ENCODE data around the gene ABCA7. TPM values are rescaled to one million over a fixed set of nuclear protein-coding genes. Genes with fewer than 3 reads are reported as not detected.

Gene ABCA7
- total RNA-seq, 1 experiment from 2014 or later: 40.3 TPM

- TF ChIP-seq SOX15 (CRISPR knock-in tag; IDR thresholded peaks at IDR 0.05) (no peak), NFE2L1 (CRISPR knock-in tag; IDR thresholded peaks at IDR 0.05) (peak; percentile 57; the same call in 1 of the 2 replicates), HMGXB4 (CRISPR knock-in tag; IDR thresholded peaks at IDR 0.05) (no peak), RORB (CRISPR knock-in tag; IDR thresholded peaks at IDR 0.05) (no peak), AFF4 (CRISPR knock-in tag; IDR thresholded peaks at IDR 0.05; ENCODE audit: borderline replicate concordance) (no peak), NR1H2 (CRISPR knock-in tag; IDR thresholded peaks at IDR 0.05) (no peak), TP53 (CRISPR knock-in tag; IDR thresholded peaks at IDR 0.05) (no peak), ESRRA (CRISPR knock-in tag; IDR thresholded peaks at IDR 0.05; ENCODE audit: borderline replicate concordance) (no peak), NR3C1 (CRISPR knock-in tag; conservative IDR thresholded peaks at IDR 0.05; ENCODE audit: low read depth) (no peak), IRF2 (CRISPR knock-in tag; IDR thresholded peaks at IDR 0.05; ENCODE audit: borderline replicate concordance, low read depth) (no peak)
- TF ChIP-seq, protein P1, sequence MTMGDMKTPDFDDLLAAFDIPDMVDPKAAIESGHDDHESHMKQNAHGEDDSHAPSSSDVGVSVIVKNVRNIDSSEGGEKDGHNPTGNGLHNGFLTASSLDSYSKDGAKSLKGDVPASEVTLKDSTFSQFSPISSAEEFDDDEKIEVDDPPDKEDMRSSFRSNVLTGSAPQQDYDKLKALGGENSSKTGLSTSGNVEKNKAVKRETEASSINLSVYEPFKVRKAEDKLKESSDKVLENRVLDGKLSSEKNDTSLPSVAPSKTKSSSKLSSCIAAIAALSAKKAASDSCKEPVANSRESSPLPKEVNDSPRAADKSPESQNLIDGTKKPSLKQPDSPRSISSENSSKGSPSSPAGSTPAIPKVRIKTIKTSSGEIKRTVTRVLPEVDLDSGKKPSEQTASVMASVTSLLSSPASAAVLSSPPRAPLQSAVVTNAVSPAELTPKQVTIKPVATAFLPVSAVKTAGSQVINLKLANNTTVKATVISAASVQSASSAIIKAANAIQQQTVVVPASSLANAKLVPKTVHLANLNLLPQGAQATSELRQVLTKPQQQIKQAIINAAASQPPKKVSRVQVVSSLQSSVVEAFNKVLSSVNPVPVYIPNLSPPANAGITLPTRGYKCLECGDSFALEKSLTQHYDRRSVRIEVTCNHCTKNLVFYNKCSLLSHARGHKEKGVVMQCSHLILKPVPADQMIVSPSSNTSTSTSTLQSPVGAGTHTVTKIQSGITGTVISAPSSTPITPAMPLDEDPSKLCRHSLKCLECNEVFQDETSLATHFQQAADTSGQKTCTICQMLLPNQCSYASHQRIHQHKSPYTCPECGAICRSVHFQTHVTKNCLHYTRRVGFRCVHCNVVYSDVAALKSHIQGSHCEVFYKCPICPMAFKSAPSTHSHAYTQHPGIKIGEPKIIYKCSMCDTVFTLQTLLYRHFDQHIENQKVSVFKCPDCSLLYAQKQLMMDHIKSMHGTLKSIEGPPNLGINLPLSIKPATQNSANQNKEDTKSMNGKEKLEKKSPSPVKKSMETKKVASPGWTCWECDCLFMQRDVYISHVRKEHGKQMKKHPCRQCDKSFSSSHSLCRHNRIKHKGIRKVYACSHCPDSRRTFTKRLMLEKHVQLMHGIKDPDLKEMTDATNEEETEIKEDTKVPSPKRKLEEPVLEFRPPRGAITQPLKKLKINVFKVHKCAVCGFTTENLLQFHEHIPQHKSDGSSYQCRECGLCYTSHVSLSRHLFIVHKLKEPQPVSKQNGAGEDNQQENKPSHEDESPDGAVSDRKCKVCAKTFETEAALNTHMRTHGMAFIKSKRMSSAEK (CRISPR knock-in tag; IDR thresholded peaks at IDR 0.05; ENCODE audit: borderline replicate concordance): peak; percentile 89; the same call in 1 of the 2 replicates
- TF ChIP-seq, protein P2, sequence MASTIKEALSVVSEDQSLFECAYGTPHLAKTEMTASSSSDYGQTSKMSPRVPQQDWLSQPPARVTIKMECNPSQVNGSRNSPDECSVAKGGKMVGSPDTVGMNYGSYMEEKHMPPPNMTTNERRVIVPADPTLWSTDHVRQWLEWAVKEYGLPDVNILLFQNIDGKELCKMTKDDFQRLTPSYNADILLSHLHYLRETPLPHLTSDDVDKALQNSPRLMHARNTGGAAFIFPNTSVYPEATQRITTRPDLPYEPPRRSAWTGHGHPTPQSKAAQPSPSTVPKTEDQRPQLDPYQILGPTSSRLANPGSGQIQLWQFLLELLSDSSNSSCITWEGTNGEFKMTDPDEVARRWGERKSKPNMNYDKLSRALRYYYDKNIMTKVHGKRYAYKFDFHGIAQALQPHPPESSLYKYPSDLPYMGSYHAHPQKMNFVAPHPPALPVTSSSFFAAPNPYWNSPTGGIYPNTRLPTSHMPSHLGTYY (CRISPR knock-in tag; IDR thresholded peaks at IDR 0.05): peak; percentile 80
- TF ChIP-seq, protein P3, sequence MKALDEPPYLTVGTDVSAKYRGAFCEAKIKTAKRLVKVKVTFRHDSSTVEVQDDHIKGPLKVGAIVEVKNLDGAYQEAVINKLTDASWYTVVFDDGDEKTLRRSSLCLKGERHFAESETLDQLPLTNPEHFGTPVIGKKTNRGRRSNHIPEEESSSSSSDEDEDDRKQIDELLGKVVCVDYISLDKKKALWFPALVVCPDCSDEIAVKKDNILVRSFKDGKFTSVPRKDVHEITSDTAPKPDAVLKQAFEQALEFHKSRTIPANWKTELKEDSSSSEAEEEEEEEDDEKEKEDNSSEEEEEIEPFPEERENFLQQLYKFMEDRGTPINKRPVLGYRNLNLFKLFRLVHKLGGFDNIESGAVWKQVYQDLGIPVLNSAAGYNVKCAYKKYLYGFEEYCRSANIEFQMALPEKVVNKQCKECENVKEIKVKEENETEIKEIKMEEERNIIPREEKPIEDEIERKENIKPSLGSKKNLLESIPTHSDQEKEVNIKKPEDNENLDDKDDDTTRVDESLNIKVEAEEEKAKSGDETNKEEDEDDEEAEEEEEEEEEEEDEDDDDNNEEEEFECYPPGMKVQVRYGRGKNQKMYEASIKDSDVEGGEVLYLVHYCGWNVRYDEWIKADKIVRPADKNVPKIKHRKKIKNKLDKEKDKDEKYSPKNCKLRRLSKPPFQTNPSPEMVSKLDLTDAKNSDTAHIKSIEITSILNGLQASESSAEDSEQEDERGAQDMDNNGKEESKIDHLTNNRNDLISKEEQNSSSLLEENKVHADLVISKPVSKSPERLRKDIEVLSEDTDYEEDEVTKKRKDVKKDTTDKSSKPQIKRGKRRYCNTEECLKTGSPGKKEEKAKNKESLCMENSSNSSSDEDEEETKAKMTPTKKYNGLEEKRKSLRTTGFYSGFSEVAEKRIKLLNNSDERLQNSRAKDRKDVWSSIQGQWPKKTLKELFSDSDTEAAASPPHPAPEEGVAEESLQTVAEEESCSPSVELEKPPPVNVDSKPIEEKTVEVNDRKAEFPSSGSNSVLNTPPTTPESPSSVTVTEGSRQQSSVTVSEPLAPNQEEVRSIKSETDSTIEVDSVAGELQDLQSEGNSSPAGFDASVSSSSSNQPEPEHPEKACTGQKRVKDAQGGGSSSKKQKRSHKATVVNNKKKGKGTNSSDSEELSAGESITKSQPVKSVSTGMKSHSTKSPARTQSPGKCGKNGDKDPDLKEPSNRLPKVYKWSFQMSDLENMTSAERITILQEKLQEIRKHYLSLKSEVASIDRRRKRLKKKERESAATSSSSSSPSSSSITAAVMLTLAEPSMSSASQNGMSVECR (CRISPR knock-in tag; IDR thresholded peaks at IDR 0.05; ENCODE audit: borderline replicate concordance): peak; percentile 15; the same call in 1 of the 2 replicates
- TF ChIP-seq, protein P4, sequence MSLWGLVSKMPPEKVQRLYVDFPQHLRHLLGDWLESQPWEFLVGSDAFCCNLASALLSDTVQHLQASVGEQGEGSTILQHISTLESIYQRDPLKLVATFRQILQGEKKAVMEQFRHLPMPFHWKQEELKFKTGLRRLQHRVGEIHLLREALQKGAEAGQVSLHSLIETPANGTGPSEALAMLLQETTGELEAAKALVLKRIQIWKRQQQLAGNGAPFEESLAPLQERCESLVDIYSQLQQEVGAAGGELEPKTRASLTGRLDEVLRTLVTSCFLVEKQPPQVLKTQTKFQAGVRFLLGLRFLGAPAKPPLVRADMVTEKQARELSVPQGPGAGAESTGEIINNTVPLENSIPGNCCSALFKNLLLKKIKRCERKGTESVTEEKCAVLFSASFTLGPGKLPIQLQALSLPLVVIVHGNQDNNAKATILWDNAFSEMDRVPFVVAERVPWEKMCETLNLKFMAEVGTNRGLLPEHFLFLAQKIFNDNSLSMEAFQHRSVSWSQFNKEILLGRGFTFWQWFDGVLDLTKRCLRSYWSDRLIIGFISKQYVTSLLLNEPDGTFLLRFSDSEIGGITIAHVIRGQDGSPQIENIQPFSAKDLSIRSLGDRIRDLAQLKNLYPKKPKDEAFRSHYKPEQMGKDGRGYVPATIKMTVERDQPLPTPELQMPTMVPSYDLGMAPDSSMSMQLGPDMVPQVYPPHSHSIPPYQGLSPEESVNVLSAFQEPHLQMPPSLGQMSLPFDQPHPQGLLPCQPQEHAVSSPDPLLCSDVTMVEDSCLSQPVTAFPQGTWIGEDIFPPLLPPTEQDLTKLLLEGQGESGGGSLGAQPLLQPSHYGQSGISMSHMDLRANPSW (CRISPR knock-in tag; conservative IDR thresholded peaks at IDR 0.05; ENCODE audit: low read depth): no peak
- TF ChIP-seq, protein P5, sequence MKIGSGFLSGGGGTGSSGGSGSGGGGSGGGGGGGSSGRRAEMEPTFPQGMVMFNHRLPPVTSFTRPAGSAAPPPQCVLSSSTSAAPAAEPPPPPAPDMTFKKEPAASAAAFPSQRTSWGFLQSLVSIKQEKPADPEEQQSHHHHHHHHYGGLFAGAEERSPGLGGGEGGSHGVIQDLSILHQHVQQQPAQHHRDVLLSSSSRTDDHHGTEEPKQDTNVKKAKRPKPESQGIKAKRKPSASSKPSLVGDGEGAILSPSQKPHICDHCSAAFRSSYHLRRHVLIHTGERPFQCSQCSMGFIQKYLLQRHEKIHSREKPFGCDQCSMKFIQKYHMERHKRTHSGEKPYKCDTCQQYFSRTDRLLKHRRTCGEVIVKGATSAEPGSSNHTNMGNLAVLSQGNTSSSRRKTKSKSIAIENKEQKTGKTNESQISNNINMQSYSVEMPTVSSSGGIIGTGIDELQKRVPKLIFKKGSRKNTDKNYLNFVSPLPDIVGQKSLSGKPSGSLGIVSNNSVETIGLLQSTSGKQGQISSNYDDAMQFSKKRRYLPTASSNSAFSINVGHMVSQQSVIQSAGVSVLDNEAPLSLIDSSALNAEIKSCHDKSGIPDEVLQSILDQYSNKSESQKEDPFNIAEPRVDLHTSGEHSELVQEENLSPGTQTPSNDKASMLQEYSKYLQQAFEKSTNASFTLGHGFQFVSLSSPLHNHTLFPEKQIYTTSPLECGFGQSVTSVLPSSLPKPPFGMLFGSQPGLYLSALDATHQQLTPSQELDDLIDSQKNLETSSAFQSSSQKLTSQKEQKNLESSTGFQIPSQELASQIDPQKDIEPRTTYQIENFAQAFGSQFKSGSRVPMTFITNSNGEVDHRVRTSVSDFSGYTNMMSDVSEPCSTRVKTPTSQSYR (CRISPR knock-in tag; IDR thresholded peaks at IDR 0.05): no peak
Measured at GRCh38 chr19:1039646-1040475, at the start of gene ABCA7 (continued).
